ENCODE data around the gene VSNL1.

GRCh38 chr2:17646838-17647701 is 106.6 kb downstream of the VSNL1 start:
- no peak for TF ChIP-seq POLR2A (IDR thresholded peaks at IDR 0.05)
- TF ChIP-seq CTCF (IDR thresholded peaks at IDR 0.05): no peak
